IPS DF 4.7 (cell line): ENCODE measurements around the gene NUP214.
"Not testable (repeated sequence)": the region's sequence is repeated elsewhere in the genome, so short reads cannot be mapped to it uniquely, and the experiment has no call there.

ENCODE experiments used
- DNase-seq: peaks from one replicate; pipeline ENCODE4 v3.0.0-alpha.2; 2013; ENCODE audit warnings: low spot score; ENCODE audit errors: extremely low read depth

Gene NUP214

DNA sequence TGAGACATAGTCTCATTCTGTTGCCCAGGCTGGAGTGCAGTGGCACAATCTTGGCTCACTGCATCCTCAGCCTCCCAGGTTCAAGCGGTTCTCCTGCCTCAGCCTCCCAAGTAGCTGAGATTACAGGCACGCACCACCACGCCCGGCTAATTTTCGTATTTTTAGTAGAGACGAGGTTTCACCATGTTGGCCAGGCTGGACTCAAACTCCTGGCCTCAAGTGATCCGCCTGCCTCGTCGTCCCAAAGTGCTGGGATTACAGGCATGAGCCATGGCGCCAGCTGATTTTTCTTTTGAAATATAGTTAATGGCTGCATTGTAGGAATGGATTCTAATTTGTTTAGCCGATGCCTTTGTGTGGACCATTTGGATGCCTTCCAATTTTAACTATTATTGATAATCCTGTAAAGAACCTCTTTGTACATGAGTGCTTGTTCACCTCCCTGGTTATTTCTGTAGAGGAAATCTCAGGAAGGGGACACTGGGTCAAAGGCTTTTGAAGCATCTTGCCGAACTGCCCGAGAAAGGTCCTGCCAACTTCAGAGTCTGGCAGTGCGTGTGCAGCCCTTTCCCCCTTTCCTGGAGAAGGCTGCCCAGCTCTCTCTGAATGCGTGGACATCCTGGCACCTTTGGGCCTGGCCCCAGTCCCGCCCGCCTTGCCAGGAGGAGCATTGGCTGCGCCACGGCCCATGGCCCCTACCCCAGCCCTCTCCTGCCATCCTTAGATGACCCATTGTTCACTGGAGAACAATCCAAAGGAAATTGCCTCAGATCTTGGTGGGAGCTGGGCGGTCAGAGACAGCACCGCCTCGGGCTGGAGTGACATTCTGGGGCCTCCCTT, 8.9 kb upstream of the NUP214 start:
- DNase-seq = no peak

DNA sequence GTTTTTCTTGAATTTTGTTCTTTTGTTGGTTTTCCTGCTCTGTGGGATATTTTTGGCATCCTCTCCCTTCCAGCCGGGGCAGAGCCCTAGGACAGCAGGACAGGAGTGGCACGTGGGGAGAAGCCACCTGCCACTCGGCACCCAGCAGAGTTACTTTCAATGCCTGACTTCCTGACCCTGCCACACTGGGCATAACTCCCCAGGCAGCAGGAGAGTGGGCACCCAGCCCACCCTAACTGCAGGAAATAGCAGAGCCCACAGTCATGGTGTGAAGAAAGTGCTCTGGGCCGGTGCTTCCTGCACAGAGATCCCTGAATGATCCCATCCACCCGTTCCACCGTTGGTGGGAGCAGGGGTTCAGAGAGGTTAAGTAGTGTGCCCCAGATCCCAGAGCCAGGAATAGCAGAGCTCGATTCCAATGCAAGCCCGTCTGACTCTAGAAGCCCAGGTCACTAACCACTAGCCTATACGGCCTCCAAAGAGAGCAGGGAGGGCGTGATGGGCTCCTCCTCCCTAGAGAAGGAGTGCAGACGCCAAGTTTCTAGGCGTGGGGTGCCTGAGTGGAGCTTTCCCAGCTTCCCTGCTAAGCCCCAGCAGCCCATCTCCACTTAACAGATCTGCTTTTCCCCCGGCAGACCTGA, 8.1 kb upstream of the NUP214 start:
- DNase-seq = no peak

DNA sequence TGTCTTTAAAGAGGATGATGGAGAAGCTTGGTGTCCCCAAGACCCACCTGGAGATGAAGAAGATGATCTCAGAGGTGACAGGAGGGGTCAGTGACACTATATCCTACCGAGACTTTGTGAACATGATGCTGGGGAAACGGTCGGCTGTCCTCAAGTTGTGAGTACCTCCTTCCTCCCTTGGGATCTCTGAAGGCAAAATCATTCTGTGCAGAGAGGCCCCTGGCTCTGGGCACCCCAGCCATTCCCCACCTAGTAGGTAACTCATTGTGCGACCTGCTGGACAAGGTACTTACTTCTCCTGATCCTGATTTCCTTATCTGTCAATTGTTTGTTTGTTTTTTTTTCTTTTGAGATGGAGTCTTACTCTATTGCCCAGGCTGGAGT, 7.6 kb upstream of the NUP214 start:
- no peak for DNase-seq

DNA sequence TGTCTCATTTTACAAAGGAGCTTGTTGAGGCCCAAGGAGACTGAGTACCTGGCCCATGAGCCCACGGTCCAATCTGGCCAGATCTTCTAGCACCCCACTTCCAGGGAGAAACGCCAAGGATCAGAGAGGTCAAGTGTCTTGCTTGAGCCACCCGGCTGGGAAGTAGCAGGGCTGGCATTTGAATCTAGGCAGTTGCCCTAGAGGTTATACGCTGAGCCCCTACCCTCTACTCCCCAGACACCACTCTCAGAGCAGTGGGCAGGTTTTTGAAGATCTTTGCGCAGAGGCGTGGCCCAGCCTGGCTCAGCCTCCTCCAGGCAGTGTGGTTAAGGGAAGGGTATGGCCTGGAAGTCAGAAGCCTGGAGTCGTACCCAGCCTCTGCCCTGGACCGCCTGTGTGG, 5.8 kb upstream of the NUP214 start:
- no peak for DNase-seq

DNA sequence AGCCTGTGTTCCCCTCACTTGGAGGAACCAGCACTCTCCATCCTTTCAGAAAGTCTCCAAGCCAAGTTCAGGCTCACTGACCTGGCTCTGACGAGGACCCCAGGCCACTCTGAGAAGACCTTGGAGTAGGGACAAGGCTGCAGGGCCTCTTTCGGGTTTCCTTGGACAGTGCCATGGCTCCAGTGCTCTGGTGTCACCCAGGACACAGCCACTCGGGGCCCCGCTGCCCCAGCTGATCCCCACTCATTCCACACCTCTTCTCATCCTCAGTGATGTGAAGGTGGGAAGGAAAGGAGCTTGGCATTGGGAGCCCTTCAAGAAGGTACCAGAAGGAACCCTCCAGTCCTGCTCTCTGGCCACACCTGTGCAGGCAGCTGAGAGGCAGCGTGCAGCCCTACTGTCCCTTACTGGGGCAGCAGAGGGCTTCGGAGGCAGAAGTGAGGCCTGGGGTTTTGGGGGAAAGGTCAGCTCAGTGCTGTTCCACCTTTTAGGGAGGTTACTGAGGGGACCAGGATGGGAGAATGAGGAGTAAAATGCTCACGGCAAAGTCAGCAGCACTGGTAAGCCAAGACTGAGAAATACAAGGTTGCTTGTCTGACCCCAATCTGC, 4.7 kb upstream of the NUP214 start:
- no peak for DNase-seq

DNA sequence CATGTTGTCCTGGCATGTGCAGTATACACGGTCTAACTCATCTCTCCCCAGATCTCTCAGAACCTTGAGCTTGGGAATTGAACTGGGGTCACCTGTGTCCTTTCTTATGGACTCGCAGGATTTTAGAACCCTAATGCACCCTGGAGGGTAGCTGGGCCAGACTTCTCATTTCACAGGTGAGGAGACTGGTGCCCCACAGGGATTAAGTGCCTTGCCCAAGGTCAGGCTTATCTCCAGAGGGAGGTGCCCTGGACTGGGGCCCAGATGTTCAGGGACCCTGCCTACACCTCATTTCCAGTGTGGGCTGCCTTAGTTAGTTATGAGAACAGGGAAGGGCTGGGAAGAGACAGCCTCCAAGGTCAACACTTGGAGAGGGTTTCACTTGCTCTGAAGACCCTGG, 4.0 kb upstream of the NUP214 start:
- no peak for DNase-seq

DNA sequence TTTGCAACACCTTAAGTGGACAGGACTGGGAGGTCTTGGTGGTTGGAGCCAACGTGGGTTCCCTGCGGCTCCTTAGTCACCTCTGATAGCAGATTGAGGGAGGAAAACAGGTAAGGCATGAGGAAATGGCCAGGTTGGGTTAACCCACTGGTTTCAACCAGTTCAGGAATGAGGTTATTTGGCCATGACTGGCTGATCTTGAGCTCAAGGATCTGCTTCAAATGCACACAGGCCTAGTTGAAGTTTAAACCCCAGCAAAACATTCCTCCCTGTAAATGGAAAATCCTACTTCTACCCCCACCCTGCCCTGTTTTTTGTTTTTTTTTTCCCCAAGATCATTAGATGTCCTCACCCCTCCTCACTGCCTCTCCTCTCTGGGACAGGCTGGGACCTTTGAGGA, 3.2 kb upstream of the NUP214 start:
- DNase-seq = no peak

DNA sequence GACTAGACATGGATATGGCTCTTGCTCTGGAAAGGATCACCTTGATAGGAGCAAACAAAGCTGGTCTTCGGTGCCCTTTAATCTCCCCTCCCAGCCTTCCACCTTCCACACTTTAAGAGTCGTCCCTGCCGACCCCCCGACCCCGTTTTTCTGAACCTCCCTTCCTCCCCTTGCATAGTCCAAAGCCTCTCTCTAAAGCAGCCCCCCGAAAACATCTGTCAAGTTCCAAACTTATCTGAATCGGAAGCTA, 423 bp upstream of the NUP214 start:
- no peak for DNase-seq

DNA sequence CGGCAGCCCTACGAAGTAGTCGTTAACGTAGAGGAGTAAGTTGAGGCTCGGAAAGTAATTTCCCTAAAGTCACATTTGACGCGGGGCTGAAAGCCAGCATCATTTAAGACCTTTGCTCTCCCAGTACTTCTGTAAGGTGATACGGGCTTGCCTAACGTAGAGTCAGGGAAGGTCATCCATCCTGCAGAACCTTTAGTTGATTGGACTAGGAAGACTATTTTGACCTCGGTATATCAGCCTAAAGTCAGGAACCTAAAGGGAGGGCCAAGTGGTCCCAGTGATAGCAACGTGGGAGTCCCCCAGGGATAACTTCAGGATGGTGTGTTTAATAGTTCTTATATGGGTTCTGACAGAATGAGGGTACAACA, 657 bp downstream of the NUP214 start:
- DNase-seq = no peak

DNA sequence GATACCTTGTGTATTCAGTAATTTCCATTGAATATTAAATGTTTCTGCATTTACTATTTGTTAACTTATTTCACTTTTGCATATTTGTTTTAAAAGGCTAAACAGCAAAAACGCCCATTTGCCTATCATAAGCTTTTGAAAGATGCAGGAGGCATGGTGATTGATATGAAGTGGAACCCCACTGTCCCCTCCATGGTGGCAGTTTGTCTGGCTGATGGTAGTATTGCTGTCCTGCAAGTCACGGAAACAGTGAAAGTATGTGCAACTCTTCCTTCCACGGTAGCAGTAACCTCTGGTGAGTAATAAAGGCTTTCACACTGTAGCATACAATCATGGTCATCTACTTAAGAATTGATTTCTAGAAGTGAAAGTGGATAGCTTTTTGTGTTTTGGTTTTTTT, 3.8 kb downstream of the NUP214 start:
- DNase-seq = no peak

DNA sequence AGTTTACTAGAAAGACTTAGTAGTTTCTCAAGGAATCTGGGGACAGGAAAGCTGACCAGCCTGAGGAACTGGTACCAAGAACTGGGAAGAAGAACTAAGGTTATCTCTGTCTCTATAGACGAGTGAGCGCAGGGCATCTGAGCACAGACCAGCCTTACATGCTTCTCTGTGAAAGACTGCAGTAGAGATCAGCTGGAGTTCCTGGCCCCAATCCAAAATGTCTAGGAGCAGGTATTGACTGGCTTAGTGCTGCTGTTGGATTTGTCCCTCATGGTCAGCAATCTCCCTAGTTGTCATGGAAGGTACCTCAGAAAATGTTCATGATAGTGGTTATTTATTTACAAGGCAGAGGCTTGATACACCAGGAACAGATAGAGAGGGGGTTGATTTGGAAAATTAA, 13.3 kb downstream of the NUP214 start:
- DNase-seq = no peak

DNA sequence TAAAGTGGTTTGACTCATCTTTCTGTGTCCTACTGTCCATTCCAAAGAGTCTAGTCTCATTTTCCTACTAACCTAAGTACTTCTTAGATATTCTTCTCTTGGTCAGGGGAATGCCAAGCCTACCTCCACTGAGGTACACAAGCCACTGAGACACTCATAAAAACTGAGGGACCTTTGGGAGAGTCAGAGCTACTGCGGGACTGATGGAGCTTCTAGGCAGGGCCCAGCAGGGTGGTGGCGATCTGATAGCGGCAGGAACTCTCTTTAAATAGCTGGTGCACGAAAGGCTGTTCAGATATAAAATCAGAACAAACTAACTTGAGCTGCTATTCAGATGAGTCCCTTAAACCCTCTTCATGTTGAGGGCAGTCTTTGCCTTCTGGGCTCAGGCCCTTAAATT, 14.7 kb downstream of the NUP214 start:
- no peak for DNase-seq

DNA sequence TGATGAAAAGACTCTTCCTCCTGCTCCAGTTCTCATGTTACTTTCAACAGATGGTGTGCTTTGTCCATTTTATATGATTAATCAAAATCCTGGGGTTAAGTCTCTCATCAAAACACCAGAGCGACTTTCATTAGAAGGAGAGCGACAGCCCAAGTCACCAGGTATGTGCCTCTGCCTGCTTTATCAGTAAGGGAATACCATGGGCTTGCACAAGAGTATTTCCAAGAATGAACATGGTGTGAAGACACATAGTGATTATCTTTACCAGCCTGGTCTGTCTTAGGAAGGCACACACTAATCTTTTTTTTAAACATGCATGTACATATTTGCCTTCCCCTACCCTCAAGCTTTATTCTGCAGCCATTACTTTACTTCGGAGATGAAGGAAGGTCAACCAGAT, 15.2 kb downstream of the NUP214 start:
- no peak for DNase-seq

DNA sequence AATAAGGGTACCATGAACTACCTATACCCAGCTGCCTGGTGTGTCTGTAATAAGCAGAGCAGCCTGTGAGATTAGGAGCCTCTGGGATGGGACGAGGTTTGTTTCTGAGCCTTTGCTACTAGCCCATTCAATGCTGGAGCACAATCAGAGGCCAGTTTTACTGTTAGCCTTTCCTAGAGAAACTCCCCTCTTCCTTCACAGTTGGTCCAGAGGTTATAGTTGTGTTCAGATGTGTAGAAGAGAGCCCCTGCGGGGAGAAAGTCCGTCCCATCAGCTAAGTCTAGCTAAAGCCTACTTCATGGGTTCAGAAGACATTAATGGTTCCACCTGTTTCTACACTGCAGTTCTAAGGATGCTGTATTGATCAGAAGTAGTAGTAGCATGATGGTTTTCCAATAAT, 16.8 kb downstream of the NUP214 start:
- no peak for DNase-seq

DNA sequence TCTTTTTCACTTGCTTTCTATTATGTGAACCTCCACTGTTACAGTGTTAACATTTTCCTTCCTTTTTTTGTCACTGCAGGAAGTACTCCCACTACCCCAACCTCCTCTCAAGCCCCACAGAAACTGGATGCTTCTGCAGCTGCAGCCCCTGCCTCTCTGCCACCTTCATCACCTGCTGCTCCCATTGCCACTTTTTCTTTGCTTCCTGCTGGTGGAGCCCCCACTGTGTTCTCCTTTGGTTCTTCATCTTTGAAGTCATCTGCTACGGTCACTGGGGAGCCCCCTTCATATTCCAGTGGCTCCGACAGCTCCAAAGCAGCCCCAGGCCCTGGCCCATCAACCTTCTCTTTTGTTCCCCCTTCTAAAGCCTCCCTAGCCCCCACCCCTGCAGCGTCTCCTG, 18.8 kb downstream of the NUP214 start:
- no peak for DNase-seq

DNA sequence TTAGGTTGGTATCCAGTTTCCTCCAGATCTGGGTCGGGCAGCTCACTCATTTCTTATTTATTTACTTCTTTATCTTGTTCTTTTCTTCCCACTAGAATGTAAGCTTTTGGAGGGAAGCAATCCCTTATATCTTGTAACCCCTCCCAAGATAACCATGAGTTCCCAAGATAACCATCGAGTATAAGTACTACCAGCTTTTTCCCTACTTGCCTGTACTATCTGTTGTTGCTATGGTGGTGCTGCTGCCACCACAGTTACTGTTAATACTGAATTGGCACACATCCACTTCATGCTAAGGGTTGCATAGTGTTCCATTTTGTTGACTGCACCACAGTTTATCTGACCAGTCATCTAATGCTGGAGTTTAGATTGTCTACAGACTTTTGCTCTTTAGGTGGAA, 19.9 kb downstream of the NUP214 start:
- DNase-seq = no peak

DNA sequence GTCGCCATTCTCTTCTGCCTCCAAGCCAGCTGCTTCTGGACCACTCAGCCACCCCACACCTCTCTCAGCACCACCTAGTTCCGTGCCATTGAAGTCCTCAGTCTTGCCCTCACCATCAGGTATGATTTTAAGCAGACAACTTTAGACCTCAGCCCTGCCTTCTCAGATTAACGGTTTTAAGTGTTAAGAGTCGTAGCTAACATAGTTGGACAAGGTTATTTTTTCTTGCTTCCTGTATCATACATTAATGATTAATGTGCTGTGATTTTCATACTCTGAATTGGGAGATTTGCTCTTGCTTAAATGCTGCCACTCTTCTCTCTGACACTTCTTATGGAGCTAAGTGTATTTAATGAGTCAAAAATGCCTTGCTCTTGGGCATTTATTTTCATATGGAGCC, 20.8 kb downstream of the NUP214 start:
- DNase-seq = no peak

DNA sequence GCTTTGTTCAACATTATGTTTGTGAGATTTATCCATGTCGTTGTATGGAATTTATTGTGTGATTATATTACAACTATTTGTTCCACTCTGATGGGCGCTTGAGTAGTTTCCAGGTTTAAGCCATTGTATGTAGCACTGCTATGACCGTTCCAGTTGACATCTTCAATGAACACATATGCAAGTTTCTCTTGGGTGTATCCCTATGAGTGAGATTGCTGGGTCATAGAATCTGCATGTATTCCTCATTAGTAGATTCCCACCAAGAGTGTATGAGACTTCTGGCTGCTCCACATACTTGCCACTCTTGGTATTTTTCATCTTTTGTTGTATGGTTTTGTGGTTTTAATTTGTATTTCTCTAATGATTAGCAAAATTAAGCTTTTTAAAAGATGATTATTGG, 22.9 kb downstream of the NUP214 start:
- no peak for DNase-seq

DNA sequence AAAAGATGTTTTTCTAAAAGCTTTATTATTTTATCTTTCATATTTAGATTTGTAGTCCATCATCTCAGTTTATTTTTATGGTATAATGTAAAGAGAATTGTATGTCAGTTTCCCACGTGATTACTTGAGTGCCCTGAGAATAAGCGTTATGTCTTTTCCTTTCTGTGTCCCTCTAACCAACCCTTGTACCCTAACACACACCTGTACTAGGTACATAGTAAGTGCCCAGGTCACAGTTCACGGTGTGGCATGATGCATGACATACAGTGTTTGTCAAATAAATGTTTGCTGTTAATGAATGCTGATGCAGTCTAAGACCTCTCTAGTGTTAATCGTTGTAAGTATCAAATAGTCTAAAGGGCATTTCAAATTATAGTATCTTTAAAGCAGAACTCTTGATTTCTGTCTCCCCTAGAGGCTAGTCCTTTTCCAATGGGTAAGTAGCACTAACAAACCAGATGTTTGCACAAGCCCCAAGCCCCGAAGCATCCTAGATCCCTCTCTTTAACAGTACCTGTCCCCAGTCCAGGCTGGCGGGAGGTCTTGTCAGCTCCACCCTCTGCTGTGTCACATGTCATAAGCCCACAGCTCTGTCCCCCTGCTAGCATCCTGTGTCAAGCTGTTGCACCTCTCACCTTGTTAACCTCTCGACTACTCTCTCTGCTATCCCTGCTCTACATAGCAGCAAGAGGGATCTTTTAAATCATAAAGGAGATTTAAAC, 23.7 kb downstream of the NUP214 start:
- no peak for DNase-seq

DNA sequence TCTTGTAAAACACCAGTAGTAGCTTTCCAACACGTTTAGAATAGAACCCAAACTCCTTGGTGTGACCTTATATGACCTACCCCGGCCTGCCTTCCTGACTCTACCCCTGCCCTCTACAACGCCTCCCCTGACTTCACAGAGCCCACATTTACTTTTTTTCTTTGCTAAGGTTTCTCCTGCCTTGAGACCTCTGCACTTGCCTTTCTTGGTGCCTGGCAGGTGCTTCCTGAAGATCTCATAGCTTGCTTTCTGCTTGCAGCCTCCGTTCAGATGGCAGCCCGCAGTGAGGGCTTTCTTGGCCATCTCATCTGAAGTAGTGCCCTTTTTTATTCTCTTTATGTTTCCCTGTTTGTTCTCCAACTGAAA, 24.3 kb downstream of the NUP214 start:
- DNase-seq = no peak

DNA sequence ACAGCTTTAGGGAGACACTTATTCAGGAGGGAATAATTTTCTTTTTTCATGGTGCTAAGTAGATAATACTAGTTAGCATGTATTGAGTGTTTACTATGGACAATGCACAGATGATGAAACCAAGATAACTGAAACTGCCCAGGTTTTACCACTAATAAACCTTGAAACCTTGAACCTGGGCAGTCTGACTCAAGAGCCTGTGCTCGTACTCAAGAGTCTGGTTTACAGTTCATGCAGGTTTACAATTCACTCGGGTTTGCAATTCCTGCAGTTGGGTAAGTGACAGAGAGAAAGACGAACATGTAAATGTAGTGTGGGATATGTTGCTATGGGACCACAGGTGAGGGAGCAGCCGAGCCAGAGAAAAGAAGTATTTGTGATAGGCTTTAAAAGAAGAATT, 28.2 kb downstream of the NUP214 start:
- no peak for DNase-seq

DNA sequence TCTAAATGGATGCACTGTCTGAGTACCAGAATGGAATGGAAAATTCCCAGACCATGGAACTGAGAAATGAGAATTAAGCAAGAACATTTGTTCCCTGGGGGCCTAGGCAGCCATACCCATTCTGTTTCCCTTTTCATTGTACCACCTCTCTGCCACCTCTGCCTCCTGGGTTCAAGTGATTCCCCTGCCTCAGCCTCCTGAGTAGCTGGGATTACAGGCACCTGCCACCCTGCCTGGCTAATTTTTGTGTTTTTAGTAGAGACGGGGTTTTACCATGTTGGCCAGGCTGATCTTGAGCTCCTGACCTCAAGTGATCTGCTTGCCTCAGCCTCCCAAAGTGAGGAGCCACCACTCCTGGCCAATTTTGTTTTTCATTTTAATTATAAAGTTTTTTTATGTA, 33.3 kb downstream of the NUP214 start:
- DNase-seq = not testable (repeated sequence)
